HG02973 (cell line): ENCODE data around the gene RIBC1.
"Not testable (repeated sequence)": the region's sequence is repeated elsewhere in the genome, so short reads cannot be mapped to it uniquely, and the experiment has no call there.

Source experiments
- ATAC-seq: cut with Tn5 transposase; IDR thresholded peaks from one replicate; pipeline ENCODE4 v1.9.1; 2021; ENCODE audit warnings: moderate library complexity; ENCODE audit not compliant: unreplicated experiment

Gene RIBC1

GRCh38 chrX:53433651-53434639, 11.3 kb downstream of the RIBC1 start, which contains the start of gene HSD17B10:
HSD17B10 (minus strand) TSS chrX:53434370; CDS start chrX:53434345, 25 bp downstream.
- ATAC-seq: peak; percentile 88

GRCh38 chrX:53435997-53436396, 13.3 kb downstream of the RIBC1 start:
- peak; percentile 65 for ATAC-seq

- no peak for ATAC-seq
Observed at GRCh38 chrX:53437206-53437605, 14.5 kb downstream of the RIBC1 start.

- ATAC-seq: no peak
Observed at GRCh38 chrX:53438174-53438831, 15.6 kb downstream of the RIBC1 start.

GRCh38 chrX:53438832-53439230, 16.2 kb downstream of the RIBC1 start:
- no peak for ATAC-seq

GRCh38 chrX:53440101-53440500, 17.4 kb downstream of the RIBC1 start:
- no peak for ATAC-seq

- no peak for ATAC-seq
Observed at GRCh38 chrX:53440621-53441517, 18.2 kb downstream of the RIBC1 start.

GRCh38 chrX:53441531-53442321, 19.1 kb downstream of the RIBC1 start:
- peak; percentile 75 for ATAC-seq

GRCh38 chrX:53442322-53442631, 19.6 kb downstream of the RIBC1 start:
- no peak for ATAC-seq

GRCh38 chrX:53445977-53446376, 23.3 kb downstream of the RIBC1 start:
- ATAC-seq: no peak

GRCh38 chrX:53447441-53447840, 24.8 kb downstream of the RIBC1 start:
- ATAC-seq: no peak

- ATAC-seq: no peak
Observed at GRCh38 chrX:53449632-53450031, 27.0 kb downstream of the RIBC1 start.

- ATAC-seq: no peak
Observed at GRCh38 chrX:53452812-53453211, 30.1 kb downstream of the RIBC1 start.

GRCh38 chrX:53456254-53456653, 33.6 kb downstream of the RIBC1 start:
- ATAC-seq: no peak

GRCh38 chrX:53458082-53458481, 35.4 kb downstream of the RIBC1 start:
- ATAC-seq: no peak

- ATAC-seq: not testable (repeated sequence)
Observed at GRCh38 chrX:53468659-53469058, 46.0 kb downstream of the RIBC1 start.

GRCh38 chrX:53471346-53471745, 48.7 kb downstream of the RIBC1 start:
- no peak for ATAC-seq

GRCh38 chrX:53474707-53475106, 52.0 kb downstream of the RIBC1 start:
- no peak for ATAC-seq

- no peak for ATAC-seq
Observed at GRCh38 chrX:53476371-53476770, 53.7 kb downstream of the RIBC1 start.

GRCh38 chrX:53479301-53479700, 56.6 kb downstream of the RIBC1 start:
- no peak for ATAC-seq
